Measurements from ENCODE around the gene MAP4K2.

Gene MAP4K2

DNA sequence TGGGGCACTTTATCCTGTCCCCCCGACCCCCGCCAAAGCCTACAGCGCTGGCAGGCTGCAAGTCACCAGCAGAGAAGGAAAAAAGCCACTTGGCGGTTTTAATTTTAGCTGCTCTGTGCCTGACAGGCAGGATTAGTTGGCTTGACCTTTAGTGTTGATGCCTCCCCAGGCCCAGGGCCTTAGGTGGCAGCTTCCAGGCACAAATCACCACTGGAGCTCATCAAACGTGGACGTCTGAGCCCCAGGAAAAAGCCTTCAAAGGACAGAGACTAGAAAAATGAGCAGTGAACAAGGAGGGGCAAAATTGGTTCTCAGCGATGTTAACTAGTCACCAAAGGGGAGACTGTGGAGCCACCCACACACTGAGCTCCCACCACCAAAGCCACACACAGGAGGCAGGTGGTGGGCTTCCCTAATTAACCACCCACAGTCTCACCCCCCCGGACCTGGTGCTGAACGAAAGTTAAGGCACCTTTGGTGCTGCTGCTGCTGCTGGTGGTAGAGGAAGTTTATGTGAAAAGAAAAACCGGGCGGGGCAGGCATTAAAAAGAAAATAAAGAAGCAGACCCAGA, 38.9 kb downstream of the MAP4K2 start:
- no peak for FAIRE-seq
- DNase-seq (ENCODE audit: insufficient read length, low spot score), result no peak
- TF ChIP-seq SPI1 (IDR thresholded peaks at IDR 0.05; ENCODE audit: low read depth, low read length) (no peak), POU2F2 (IDR thresholded peaks at IDR 0.05; ENCODE audit: low read depth, low read length) (no peak), PAX5 (IDR thresholded peaks at IDR 0.05; ENCODE audit: insufficient read depth, low read length, severe bottlenecking) (no peak), TAF1 (IDR thresholded peaks at IDR 0.05; ENCODE audit: low read depth, low read length) (no peak), POLR2A (IDR thresholded peaks at IDR 0.05; ENCODE audit: low read depth, low read length) (no peak), POLR2AphosphoS5 (IDR thresholded peaks at IDR 0.05; ENCODE audit: low read depth, low read length) (no peak)

DNA sequence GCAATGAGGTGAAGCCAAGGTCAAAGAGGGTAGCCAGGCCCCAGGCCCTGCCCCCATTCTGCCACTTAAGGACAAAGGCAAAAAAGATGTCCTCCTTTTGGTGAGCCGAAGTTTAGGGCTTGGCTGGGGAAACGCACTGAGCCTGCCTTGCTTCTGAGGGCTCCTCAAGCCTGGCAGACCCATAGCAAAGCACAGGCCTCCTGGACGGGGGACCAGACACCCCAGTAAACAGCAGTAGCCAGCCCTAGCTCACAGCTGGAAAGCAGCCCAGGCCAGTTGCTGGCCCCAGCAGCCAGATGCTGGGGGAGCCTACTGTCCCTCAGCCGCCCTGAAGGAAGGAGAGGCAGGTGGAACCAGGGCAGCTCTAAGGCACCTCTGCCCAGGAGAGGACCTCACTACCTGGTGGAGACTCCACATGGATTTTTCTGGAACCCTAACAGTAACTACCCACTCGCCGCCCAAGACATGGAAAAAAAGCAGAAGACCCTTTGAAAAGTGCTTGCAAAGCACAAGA, 39.4 kb downstream of the MAP4K2 start:
- no peak for DNase-seq (ENCODE audit: insufficient read length, low spot score)
- FAIRE-seq, result peak; percentile 47
- TF ChIP-seq POLR2AphosphoS5 (IDR thresholded peaks at IDR 0.05; ENCODE audit: low read depth, low read length) (peak; percentile 73), PAX5 (IDR thresholded peaks at IDR 0.05; ENCODE audit: insufficient read depth, low read length, severe bottlenecking) (no peak)

DNA sequence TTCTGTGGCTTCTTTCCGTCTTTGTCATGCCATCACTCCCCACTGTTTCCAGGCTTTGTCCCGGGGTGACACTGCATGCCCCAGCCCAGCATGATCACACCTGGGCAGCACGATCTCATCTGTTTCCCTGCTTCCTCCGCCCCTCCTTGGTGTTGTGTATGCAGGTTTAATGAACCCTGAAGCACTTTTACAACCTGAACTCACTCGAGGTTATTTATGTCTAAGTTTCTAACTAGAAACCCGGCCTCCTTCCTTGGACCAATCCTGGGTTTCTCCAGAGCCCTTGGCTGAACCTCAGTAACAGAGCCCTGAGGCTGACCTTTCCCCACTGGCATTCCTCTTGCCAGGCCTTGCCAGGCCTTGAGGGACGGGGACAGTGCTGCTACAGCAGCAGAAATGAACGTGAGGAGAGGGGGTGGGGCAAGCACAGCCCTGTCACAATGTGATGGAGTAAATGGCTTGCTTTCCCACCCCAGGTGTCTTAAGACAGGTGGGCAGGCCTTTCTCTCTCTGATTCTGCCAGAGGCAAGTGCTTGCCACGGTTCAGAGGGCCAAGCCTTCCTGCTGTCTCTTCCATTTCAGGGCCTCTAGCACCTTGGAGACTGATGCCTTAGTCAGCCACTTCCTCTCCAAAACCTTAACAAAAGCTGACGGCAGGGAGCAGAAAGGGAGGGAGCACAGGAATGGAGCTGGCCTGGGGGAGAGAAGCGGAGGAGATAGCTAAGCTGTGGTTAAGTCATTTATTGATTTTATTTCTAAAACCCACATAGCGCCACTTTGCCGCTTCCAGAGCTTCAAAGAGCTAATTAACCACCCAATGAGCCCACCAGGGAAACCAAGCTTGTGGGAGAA, 40.1 kb downstream of the MAP4K2 start:
- peak; percentile 74; the same call in 1 of the 2 replicates for TF ChIP-seq POLR2A (IDR thresholded peaks at IDR 0.05; ENCODE audit: low read depth, low read length)
- no peak for TF ChIP-seq PAX5 (IDR thresholded peaks at IDR 0.05; ENCODE audit: insufficient read depth, low read length, severe bottlenecking)
- peak; percentile 64; the same call in 1 of the 2 replicates for TF ChIP-seq POLR2AphosphoS5 (IDR thresholded peaks at IDR 0.05; ENCODE audit: low read depth, low read length)
- peak; percentile 43 for TF ChIP-seq SPI1 (IDR thresholded peaks at IDR 0.05; ENCODE audit: low read depth, low read length)
- DNase-seq (ENCODE audit: insufficient read length, low spot score), result peak; percentile 13
- peak; percentile 89 for FAIRE-seq

DNA sequence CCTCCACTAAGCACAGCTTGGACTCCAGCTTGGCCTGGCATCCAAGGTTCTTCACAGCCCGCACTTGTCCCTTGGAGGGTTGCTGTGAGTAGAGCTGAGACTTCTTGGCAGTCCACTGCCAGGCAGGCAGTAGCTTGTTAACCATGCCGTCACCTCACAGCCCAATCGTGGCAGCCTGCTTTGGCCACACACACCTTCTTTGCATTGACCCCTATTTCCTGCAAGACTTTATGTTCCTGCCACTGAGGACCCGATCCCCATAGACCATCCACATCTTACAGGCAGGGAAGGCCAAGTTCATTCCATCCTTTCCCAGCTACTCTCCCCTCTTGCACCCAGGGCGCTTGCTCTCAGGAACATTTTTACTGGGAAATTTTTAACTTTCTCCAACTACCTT, 40.7 kb downstream of the MAP4K2 start:
- DNase-seq (ENCODE audit: insufficient read length, low spot score) (peak; percentile 26), FAIRE-seq (peak; percentile 23)
- TF ChIP-seq POLR2AphosphoS5 (IDR thresholded peaks at IDR 0.05; ENCODE audit: low read depth, low read length), result peak; percentile 86
- TF ChIP-seq PAX5 (IDR thresholded peaks at IDR 0.05; ENCODE audit: insufficient read depth, low read length, severe bottlenecking), result no peak
- TF ChIP-seq POU2F2 (IDR thresholded peaks at IDR 0.05; ENCODE audit: low read depth, low read length), result peak; percentile 62; the same call in 1 of the 2 replicates
- peak; percentile 83; the same call in 1 of the 2 replicates for TF ChIP-seq POLR2A (IDR thresholded peaks at IDR 0.05; ENCODE audit: low read depth, low read length)

DNA sequence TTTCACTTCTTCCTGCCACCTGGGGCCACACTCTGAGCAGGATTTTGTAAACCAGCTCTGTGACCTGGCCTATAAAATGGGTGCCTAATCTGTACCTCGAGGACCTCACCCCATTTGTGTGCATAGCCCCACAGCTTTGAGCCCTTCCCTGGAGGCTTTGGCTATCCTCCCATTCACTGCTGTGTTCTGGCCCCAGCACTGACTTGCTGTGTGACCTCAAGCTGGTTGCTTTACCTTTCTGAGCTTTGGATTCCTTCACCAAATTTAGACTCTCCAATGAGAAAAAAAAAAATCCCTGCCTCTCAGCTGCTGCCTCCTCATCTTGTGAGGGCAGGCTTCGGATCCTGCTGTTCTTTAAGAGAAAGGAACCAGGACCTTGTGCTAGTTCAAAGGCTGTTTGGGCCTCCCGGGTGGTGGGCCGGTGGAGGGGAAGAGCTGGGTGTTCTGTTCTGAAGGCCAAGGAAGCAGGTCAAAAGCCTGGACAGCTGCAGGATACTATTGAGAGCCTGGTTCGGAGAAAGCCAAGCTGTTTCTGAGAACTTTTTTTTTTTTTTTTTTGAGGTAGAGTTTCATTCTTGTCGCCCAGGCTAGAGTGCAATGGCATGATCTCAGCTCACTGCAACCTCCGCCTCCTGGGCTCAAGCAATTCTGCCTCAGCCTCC, 42.1 kb downstream of the MAP4K2 start:
- DNase-seq (ENCODE audit: insufficient read length, low spot score), result no peak
- no peak for FAIRE-seq
- TF ChIP-seq POLR2A (IDR thresholded peaks at IDR 0.05; ENCODE audit: low read depth, low read length) (no peak; the same call in 1 of the 2 replicates), PAX5 (IDR thresholded peaks at IDR 0.05; ENCODE audit: insufficient read depth, low read length, severe bottlenecking) (no peak), POU2F2 (IDR thresholded peaks at IDR 0.05; ENCODE audit: low read depth, low read length) (no peak)

DNA sequence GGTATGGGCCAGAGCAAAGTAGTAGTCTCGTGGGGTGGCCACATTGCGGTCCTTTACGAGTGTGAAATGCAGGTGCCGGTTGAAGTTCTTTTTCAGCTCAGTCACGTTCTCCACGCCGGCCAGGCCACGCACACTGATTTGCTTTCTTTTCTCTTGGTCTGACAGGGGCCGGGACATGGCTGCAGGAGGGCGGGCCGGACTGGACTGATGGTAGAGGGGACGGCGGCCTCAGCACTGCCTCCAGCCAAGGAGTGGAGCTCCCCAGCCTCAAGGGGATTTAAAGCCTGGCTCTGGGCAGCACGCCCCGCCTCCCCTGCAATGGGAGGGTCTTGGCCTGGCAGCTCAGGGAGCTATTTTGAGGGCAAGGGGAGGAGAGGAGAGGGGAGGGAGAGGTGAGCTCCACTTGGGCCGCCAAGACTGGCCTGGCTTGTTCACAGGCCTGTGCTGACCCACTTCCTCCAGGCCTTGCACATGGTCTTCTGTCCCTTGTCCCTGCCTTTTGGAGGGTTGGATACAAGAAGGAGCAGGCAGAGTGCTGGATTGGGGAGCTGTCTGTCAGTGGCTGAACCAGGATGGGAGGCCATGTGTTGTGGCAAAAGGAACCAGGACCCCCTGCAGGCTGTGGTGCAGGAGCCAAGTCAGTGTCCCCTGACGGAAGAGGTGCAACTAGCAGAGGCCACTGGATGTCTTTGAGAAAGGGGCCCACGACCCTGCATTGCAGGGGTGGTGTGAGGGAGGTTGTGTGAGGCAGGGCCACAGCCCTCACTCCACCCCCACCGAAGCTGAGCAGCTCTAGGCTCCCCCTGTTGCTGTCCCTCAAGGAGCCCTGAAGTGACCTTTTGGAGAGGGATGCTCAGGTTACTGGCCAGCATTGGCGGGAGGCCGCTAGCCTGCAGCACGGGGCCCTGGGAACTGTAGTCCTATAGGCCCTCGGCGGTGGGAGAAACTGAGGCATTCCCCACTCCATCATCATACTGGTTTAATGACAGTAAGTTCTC, 43.0 kb downstream of the MAP4K2 start, which contains the start of gene PYGM:
TSS of gene PYGM (minus strand) at position 253 of the 998 bp plus-strand sequence. CDS start at position 177, 76 bp downstream.
- DNase-seq (ENCODE audit: insufficient read length, low spot score) (no peak), FAIRE-seq (no peak)
- TF ChIP-seq POLR2AphosphoS5 (IDR thresholded peaks at IDR 0.05; ENCODE audit: low read depth, low read length), result peak; percentile 43; the same call in 1 of the 2 replicates
- TF ChIP-seq POLR2A (IDR thresholded peaks at IDR 0.05; ENCODE audit: low read depth, low read length), result peak; percentile 22; the same call in 1 of the 2 replicates
- no peak for TF ChIP-seq POU2F2 (IDR thresholded peaks at IDR 0.05; ENCODE audit: low read depth, low read length)

DNA sequence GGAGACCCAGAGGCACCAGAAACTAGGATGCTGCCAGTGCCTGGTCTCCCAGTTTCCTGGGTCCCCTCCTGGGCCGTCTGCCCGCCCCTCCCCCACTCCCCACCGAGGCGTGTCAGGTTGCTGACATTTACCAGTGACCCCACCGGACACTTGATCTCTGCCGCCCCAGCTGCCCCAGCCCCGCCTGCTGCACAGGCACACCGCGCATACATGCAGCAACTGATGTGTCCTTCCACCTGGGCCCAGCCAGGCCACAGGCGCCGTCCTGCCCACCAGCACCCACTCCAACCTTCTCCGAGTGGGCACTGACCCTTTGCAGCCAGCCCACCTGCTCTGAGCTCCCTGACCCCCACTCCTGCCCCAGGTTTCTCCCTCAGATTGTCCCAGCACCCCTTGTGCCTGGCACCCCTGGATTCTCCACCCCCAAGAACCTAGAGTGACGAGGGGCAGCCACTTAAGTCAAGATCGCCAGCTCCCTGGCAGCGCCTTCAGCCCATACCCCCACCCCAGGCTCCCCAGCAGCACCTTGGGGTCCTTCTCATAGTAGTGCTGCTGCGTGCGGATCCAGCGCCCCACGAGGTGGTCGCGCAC, 43.8 kb downstream of the MAP4K2 start:
- FAIRE-seq (no peak), DNase-seq (ENCODE audit: insufficient read length, low spot score) (no peak)
- TF ChIP-seq POU2F2 (IDR thresholded peaks at IDR 0.05; ENCODE audit: low read depth, low read length) (no peak), SPI1 (IDR thresholded peaks at IDR 0.05; ENCODE audit: low read depth, low read length) (no peak), POLR2AphosphoS5 (IDR thresholded peaks at IDR 0.05; ENCODE audit: low read depth, low read length) (no peak), POLR2A (IDR thresholded peaks at IDR 0.05; ENCODE audit: low read depth, low read length) (no peak), PAX5 (IDR thresholded peaks at IDR 0.05; ENCODE audit: insufficient read depth, low read length, severe bottlenecking) (no peak), TAF1 (IDR thresholded peaks at IDR 0.05; ENCODE audit: low read depth, low read length) (no peak)

DNA sequence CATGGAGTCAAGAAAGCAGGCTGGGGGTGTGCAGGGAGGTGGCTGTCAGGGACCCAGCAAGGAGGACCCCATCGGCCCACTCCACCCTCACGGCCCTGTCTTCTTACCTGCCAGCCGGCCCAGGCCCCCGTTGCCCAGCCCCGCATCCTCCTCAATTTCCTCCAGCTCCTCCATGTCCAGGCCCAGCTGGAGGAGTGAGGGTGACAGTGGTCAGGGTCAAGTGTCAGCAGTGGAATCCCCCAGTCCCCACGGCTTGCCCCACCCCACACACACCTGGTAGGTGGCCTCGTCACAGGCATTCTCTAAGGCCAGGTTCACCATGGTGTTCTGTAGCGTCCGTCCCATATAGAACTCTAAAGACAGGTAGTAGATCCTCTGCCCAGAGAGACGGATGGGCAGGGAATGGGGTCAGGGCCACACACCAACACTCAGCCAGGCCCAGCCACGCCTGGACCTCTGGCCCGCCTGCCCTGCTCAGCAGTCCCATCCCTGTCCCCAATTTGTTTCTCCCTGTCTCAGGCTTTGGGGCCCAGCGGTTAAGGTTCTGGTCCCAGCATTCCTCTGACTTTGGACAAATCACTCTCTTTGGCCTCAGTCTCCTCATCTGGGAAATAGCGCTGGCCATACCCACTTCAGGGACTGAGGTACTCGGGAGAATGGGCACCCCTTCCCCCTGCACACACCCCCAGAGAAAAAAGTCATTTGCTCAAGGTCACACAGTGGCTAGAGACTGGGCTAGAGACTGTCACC, 44.5 kb downstream of the MAP4K2 start:
- FAIRE-seq (no peak), DNase-seq (ENCODE audit: insufficient read length, low spot score) (no peak)
- TF ChIP-seq POU2F2 (IDR thresholded peaks at IDR 0.05; ENCODE audit: low read depth, low read length), result no peak
- TF ChIP-seq PAX5 (IDR thresholded peaks at IDR 0.05; ENCODE audit: insufficient read depth, low read length, severe bottlenecking), result no peak
- TF ChIP-seq POLR2AphosphoS5 (IDR thresholded peaks at IDR 0.05; ENCODE audit: low read depth, low read length), result no peak
- TF ChIP-seq POLR2A (IDR thresholded peaks at IDR 0.05; ENCODE audit: low read depth, low read length), result no peak
- no peak for TF ChIP-seq TAF1 (IDR thresholded peaks at IDR 0.05; ENCODE audit: low read depth, low read length)
- TF ChIP-seq SPI1 (IDR thresholded peaks at IDR 0.05; ENCODE audit: low read depth, low read length), result no peak

All from GM12891 (cell line).